HCT116 (cell line): ENCODE results near the gene CBFB. TPM values are rescaled to one million over a fixed set of nuclear protein-coding genes. Genes with fewer than 3 reads are reported as not detected.

Source experiments
- ATAC-seq: fragments of 200-7000 bp; cut with Tn5 transposase; 2 replicates; pipeline ENCODE4 v1.9.1; 2020; ENCODE audit warnings: mild to moderate bottlenecking, moderate library complexity
- BruUV-seq: library from RNA; stranded (reverse); fragments of 400-500 nt; replicated peaks from 2 replicates; lab custom pipeline; 2021; lab: Mats Ljungman, UMichigan
- CTCF ChIA-PET: fragments of 300-600 bp; sonication (Branson Sonifier 250); formaldehyde crosslinking; loops from one replicate; lab custom pipeline; 2021; ENCODE audit warnings: antibody characterized with exemption; lab: Charles Lee
- POLR2A ChIA-PET: fragments of 300-600, 350-600 bp; sonication (Branson Sonifier 250); formaldehyde crosslinking; loops from one replicate; lab custom pipeline; 2021; ENCODE audit warnings: antibody characterized with exemption; lab: Charles Lee
- RAD21 ChIA-PET, 2 experiments: fragments of 300-600 bp; sonication (Branson Sonifier 250); formaldehyde crosslinking; loops; one replicate each; lab custom pipeline; 2023; ENCODE audit warnings: low total read pairs in 2 of 2; ENCODE audit not compliant: uncharacterized antibody in 2 of 2, unreplicated experiment in 2 of 2, low non-redundant PET in 1 of 2; lab: Charles Lee
- DNase-seq: peaks from one replicate; pipeline ENCODE4 v3.0.0-alpha.2; 2010; ENCODE audit warnings: low read depth, low spot score
- H2AFZ ChIP-seq: fragments of 200-600 bp; shearing (Covaris generic), sonication (generic); 2 replicates; pipeline ENCODE4 v1.6.1; 2017; ENCODE audit warnings: low read depth, mixed run types, mixed read lengths, antibody characterized with exemption, low read length; ENCODE audit not compliant: poor library complexity, severe bottlenecking
- H3K27ac ChIP-seq: 2 replicates; pipeline ENCODE4 v1.5.1; 2012; ENCODE audit warnings: low read depth, low read length
- H3K27me3 ChIP-seq: fragments of 200-600 bp; sonication (generic); 2 replicates; pipeline ENCODE4 v1.6.1; 2016; ENCODE audit warnings: mixed run types, low read length, mixed read lengths; ENCODE audit not compliant: insufficient read depth
- H3K36me3 ChIP-seq, 2 experiments: fragments of 200-500 bp in 1 of 2; fragments of 200-600 bp in 1 of 2; sonication (Bioruptor generic) in 1 of 2; sonication (generic) in 1 of 2; 2 replicates each; pipeline versions ENCODE4 v1.5.1 to v1.6.1; 2014 to 2016; ENCODE audit warnings: low read length in 2 of 2, inconsistent platforms in 1 of 2, mixed read lengths in 1 of 2, mixed run types in 1 of 2; ENCODE audit not compliant: insufficient read depth in 2 of 2, control insufficient read depth in 1 of 2
- H3K4me1 ChIP-seq, 2 experiments: fragments of 200-600 bp in 1 of 2; sonication (generic) in 1 of 2; 2 replicates each; pipeline versions ENCODE4 v1.5.1 to v1.6.1; 2012 to 2017; ENCODE audit warnings: low read length in 2 of 2, inconsistent platforms in 1 of 2, mild to moderate bottlenecking in 1 of 2, mixed read lengths in 1 of 2, mixed run types in 1 of 2, moderate library complexity in 1 of 2; ENCODE audit not compliant: insufficient read depth in 2 of 2, control insufficient read depth in 1 of 2
- H3K4me2 ChIP-seq: fragments of 200-600 bp; sonication (generic); 2 replicates; pipeline ENCODE4 v1.6.1; 2017; ENCODE audit warnings: mixed run types, low read length, mixed read lengths
- H3K4me3 ChIP-seq, 2 experiments: fragments of 200-600 bp in 1 of 2; sonication (generic) in 1 of 2; replicated peaks in 1 of 2; 2 replicates each; pipeline ENCODE4 v1.5.1; 2011 to 2016; ENCODE audit warnings: low read length in 2 of 2, control low read depth in 1 of 2, low read depth in 1 of 2, mild to moderate bottlenecking in 1 of 2, mixed read lengths in 1 of 2, mixed run types in 1 of 2
- H3K79me2 ChIP-seq: fragments of 200-600 bp; sonication (generic); 2 replicates; pipeline ENCODE4 v1.6.1; 2017; ENCODE audit warnings: mild to moderate bottlenecking, mixed run types, low read length, moderate library complexity, mixed read lengths; ENCODE audit not compliant: insufficient read depth
- H3K9ac ChIP-seq: fragments of 200-600 bp; sonication (generic); 2 replicates; pipeline ENCODE4 v1.6.1; 2016; ENCODE audit warnings: low read length, mixed read lengths
- H3K9me2 ChIP-seq: fragments of 200-600 bp; sonication (generic), shearing (Covaris generic); 2 replicates; pipeline ENCODE4 v1.6.1; 2017; ENCODE audit warnings: mixed run types, mild to moderate bottlenecking, moderate library complexity; ENCODE audit not compliant: insufficient read depth
- H3K9me3 ChIP-seq, 2 experiments: fragments of 200-500 bp in 1 of 2; fragments of 200-600 bp in 1 of 2; sonication (Bioruptor generic) in 1 of 2; sonication (generic) in 1 of 2; 2 replicates each; pipeline ENCODE4 v1.6.1; 2014 to 2017; ENCODE audit warnings: low read length in 2 of 2, mixed read lengths in 2 of 2, inconsistent platforms in 1 of 2, low read depth in 1 of 2, mild to moderate bottlenecking in 1 of 2, mixed run types in 1 of 2, moderate library complexity in 1 of 2; ENCODE audit not compliant: control insufficient read depth in 1 of 2, insufficient read depth in 1 of 2
- H4K20me1 ChIP-seq: fragments of 200-600 bp; sonication (generic), shearing (Covaris generic); 2 replicates; pipeline ENCODE4 v1.6.1; 2017; ENCODE audit warnings: mixed run types, mild to moderate bottlenecking, moderate library complexity; ENCODE audit not compliant: insufficient read depth
- CBX3 ChIP-seq: IDR thresholded peaks from 2 replicates; pipeline ENCODE4 v1.6.1; 2012; ENCODE audit warnings: low read depth
- EGR1 ChIP-seq: IDR thresholded peaks from 2 replicates; pipeline ENCODE4 v1.6.1; 2012; ENCODE audit warnings: low read depth
- ELF1 ChIP-seq: IDR thresholded peaks from 2 replicates; pipeline ENCODE4 v1.6.1; 2012; ENCODE audit warnings: low read depth, borderline replicate concordance
- EZH2 ChIP-seq: fragments of 200-600 bp; sonication (generic); IDR thresholded peaks from 2 replicates; pipeline ENCODE4 v1.6.1; 2017; ENCODE audit warnings: antibody characterized with exemption, mixed run types
- FOSL1 ChIP-seq: IDR thresholded peaks from 2 replicates; pipeline ENCODE4 v1.6.1; 2012; ENCODE audit warnings: low read depth
- JUND ChIP-seq: IDR thresholded peaks from 2 replicates; pipeline ENCODE4 v1.6.1; 2012
- POLR2A ChIP-seq: IDR thresholded peaks from 2 replicates; pipeline ENCODE4 v1.7.0; 2011; ENCODE audit warnings: borderline replicate concordance; ENCODE audit not compliant: insufficient read depth, insufficient read length; ENCODE audit errors: extremely low read depth
- POLR2AphosphoS5 ChIP-seq: IDR thresholded peaks from 2 replicates; pipeline ENCODE4 v1.6.1; 2011; ENCODE audit warnings: mild to moderate bottlenecking, low read depth, low read length, moderate library complexity
- RAD21 ChIP-seq: IDR thresholded peaks from 2 replicates; pipeline ENCODE4 v1.6.1; 2012; ENCODE audit warnings: low read depth, mild to moderate bottlenecking
- SP1 ChIP-seq: IDR thresholded peaks from 2 replicates; pipeline ENCODE4 v1.6.1; 2012; ENCODE audit warnings: low read depth
- YY1 ChIP-seq: IDR thresholded peaks from 2 replicates; pipeline ENCODE4 v1.6.1; 2011; ENCODE audit warnings: low read length, low read depth, moderate library complexity, mild to moderate bottlenecking; ENCODE audit not compliant: insufficient replicate concordance; ENCODE audit errors: extremely low read depth
- ZNF274 ChIP-seq: fragments of 200-500 bp; sonication (Bioruptor generic); IDR thresholded peaks from 2 replicates; pipeline ENCODE4 v1.6.1; 2014; ENCODE audit warnings: mild to moderate bottlenecking, low read depth, low read length, inconsistent platforms
- intact Hi-C: fragments of 100-400 bp; cut with micrococcal nuclease; formaldehyde crosslinking; loops from 2 replicates; pipeline ENCODE4 v1.10.0; 2022
- total RNA-seq: library from RNA; stranded (reverse); gene quantifications from one replicate; pipeline ENCODE4 v1.2.1, GENCODE V29; 2021; ENCODE audit not compliant: unreplicated experiment
- TF ChIP-seq, protein P1 (sequence below): IDR thresholded peaks from 2 replicates; pipeline ENCODE4 v1.6.1; 2012; ENCODE audit warnings: low read depth
- TF ChIP-seq, protein P2 (sequence below): IDR thresholded peaks from 2 replicates; pipeline ENCODE4 v1.6.1; 2011; ENCODE audit warnings: mild to moderate bottlenecking, low read length, moderate library complexity; ENCODE audit not compliant: insufficient replicate concordance; ENCODE audit errors: extremely low read depth
- TF ChIP-seq, protein P3 (sequence below): IDR thresholded peaks from 2 replicates; pipeline ENCODE4 v1.6.1; 2012
- TF ChIP-seq, protein P4 (sequence below): IDR thresholded peaks from 2 replicates; pipeline ENCODE4 v1.6.1; 2012
- TF ChIP-seq, protein P5 (sequence below), 3 experiments: fragments of 200-600 bp in 1 of 3; sonication (generic) in 1 of 3; IDR thresholded peaks in 2 of 3; conservative IDR thresholded peaks in 1 of 3; 2 replicates each; pipeline ENCODE4 v1.5.1; 2012 to 2017; ENCODE audit warnings: low read depth in 2 of 3, low read length in 2 of 3, antibody characterized with exemption in 1 of 3, borderline replicate concordance in 1 of 3, control low read depth in 1 of 3, mild to moderate bottlenecking in 1 of 3, mixed read lengths in 1 of 3, mixed run types in 1 of 3, moderate library complexity in 1 of 3; ENCODE audit not compliant: insufficient read depth in 1 of 3

CBFB gene
- total RNA-seq, 1 experiment from 2014 or later: 101 TPM

DNA sequence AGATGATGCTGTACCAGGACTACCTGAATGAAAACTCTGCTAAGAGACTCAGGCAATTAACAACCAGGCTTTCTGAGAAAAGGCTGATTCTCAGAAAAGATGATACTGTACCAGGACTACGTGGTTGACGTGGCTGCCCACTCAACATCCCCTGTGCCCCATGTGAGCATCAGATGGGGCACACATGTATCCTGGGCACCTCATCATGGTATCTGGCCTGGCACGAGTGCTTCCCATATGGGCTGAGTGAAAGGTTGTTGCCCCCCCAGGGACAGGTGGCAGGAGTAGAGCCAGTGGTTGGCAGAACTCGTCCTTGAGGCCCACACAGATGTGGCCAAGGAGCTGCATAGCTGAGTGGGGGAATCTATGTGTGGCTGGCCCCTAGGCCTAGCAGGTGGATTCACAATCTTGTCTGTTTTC is 44.0 kb upstream of the CBFB start:
- no peak overlapping the region for H2AFZ ChIP-seq
- no peaks in the 10 kb centered on the region for H3K36me3 ChIP-seq
- ATAC-seq: no peak
- H3K4me3 ChIP-seq: no peak overlapping the region
- H3K9me2 ChIP-seq: no peaks in the 10 kb centered on the region
- H3K27ac ChIP-seq: no peak overlapping the region
- ChIA-PET POLR2A (no interaction called here), RAD21 (no interaction called here), CTCF (no interaction called here)
- H3K27me3 ChIP-seq: no peaks in the 10 kb centered on the region
- intact Hi-C loops: no loop called here
- H3K4me2 ChIP-seq: no peak overlapping the region
- no peaks in the 10 kb centered on the region for H4K20me1 ChIP-seq
- H3K9me3 ChIP-seq: no peaks in the 10 kb centered on the region
- no TSS peak for BruUV-seq
- TF ChIP-seq ZNF274 (no peak), RAD21 (no peak), CBX3 (no peak), JUND (no peak), YY1 (no peak), POLR2A (no peak), EGR1 (no peak), FOSL1 (no peak), ELF1 (no peak), POLR2AphosphoS5 (no peak), SP1 (no peak), EZH2 (no peak)
- TF ChIP-seq, protein P1, sequence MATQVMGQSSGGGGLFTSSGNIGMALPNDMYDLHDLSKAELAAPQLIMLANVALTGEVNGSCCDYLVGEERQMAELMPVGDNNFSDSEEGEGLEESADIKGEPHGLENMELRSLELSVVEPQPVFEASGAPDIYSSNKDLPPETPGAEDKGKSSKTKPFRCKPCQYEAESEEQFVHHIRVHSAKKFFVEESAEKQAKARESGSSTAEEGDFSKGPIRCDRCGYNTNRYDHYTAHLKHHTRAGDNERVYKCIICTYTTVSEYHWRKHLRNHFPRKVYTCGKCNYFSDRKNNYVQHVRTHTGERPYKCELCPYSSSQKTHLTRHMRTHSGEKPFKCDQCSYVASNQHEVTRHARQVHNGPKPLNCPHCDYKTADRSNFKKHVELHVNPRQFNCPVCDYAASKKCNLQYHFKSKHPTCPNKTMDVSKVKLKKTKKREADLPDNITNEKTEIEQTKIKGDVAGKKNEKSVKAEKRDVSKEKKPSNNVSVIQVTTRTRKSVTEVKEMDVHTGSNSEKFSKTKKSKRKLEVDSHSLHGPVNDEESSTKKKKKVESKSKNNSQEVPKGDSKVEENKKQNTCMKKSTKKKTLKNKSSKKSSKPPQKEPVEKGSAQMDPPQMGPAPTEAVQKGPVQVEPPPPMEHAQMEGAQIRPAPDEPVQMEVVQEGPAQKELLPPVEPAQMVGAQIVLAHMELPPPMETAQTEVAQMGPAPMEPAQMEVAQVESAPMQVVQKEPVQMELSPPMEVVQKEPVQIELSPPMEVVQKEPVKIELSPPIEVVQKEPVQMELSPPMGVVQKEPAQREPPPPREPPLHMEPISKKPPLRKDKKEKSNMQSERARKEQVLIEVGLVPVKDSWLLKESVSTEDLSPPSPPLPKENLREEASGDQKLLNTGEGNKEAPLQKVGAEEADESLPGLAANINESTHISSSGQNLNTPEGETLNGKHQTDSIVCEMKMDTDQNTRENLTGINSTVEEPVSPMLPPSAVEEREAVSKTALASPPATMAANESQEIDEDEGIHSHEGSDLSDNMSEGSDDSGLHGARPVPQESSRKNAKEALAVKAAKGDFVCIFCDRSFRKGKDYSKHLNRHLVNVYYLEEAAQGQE: no peak
- TF ChIP-seq, protein P2, sequence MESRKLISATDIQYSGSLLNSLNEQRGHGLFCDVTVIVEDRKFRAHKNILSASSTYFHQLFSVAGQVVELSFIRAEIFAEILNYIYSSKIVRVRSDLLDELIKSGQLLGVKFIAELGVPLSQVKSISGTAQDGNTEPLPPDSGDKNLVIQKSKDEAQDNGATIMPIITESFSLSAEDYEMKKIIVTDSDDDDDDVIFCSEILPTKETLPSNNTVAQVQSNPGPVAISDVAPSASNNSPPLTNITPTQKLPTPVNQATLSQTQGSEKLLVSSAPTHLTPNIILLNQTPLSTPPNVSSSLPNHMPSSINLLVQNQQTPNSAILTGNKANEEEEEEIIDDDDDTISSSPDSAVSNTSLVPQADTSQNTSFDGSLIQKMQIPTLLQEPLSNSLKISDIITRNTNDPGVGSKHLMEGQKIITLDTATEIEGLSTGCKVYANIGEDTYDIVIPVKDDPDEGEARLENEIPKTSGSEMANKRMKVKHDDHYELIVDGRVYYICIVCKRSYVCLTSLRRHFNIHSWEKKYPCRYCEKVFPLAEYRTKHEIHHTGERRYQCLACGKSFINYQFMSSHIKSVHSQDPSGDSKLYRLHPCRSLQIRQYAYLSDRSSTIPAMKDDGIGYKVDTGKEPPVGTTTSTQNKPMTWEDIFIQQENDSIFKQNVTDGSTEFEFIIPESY: no peak
- TF ChIP-seq, protein P3, sequence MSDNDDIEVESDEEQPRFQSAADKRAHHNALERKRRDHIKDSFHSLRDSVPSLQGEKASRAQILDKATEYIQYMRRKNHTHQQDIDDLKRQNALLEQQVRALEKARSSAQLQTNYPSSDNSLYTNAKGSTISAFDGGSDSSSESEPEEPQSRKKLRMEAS: no peak
- TF ChIP-seq, protein P4, sequence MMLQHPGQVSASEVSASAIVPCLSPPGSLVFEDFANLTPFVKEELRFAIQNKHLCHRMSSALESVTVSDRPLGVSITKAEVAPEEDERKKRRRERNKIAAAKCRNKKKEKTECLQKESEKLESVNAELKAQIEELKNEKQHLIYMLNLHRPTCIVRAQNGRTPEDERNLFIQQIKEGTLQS: no peak
- TF ChIP-seq, protein P5, sequence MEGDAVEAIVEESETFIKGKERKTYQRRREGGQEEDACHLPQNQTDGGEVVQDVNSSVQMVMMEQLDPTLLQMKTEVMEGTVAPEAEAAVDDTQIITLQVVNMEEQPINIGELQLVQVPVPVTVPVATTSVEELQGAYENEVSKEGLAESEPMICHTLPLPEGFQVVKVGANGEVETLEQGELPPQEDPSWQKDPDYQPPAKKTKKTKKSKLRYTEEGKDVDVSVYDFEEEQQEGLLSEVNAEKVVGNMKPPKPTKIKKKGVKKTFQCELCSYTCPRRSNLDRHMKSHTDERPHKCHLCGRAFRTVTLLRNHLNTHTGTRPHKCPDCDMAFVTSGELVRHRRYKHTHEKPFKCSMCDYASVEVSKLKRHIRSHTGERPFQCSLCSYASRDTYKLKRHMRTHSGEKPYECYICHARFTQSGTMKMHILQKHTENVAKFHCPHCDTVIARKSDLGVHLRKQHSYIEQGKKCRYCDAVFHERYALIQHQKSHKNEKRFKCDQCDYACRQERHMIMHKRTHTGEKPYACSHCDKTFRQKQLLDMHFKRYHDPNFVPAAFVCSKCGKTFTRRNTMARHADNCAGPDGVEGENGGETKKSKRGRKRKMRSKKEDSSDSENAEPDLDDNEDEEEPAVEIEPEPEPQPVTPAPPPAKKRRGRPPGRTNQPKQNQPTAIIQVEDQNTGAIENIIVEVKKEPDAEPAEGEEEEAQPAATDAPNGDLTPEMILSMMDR (IDR thresholded peaks at IDR 0.05 in 2 of 3, conservative IDR thresholded peaks at IDR 0.05 in 1 of 3; ENCODE audit: borderline replicate concordance in 1 of 3, insufficient read depth in 1 of 3, low read depth in 2 of 3, low read length in 2 of 3): no peak
- H3K79me2 ChIP-seq: no peaks in the 10 kb centered on the region
- no peak for DNase-seq
- H3K9ac ChIP-seq: no peak overlapping the region
- peaks cover 0 to 3% of the 10 kb centered on the region in 2 experiments; a peak in 1 of 4 replicates for H3K4me1 ChIP-seq
